ENCODE results near the gene LDLRAP1.

The LDLRAP1 gene

GRCh38 chr1:25544243-25544764 is 898 bp downstream of the LDLRAP1 start:
- no peak for DNase-seq

- DNase-seq = no peak
Observed at GRCh38 chr1:25544819-25545218, 1.4 kb downstream of the LDLRAP1 start.

GRCh38 chr1:25545767-25546166 is 2.4 kb downstream of the LDLRAP1 start:
- DNase-seq = no peak

GRCh38 chr1:25546193-25546592 is 2.8 kb downstream of the LDLRAP1 start:
- DNase-seq = no peak

GRCh38 chr1:25548601-25549000 is 5.2 kb downstream of the LDLRAP1 start:
- DNase-seq = no peak

GRCh38 chr1:25549273-25550154 is 6.1 kb downstream of the LDLRAP1 start:
- no peak for DNase-seq

GRCh38 chr1:25550155-25550506 is 6.7 kb downstream of the LDLRAP1 start:
- DNase-seq = no peak

- no peak for DNase-seq
Observed at GRCh38 chr1:25550683-25551310, 7.4 kb downstream of the LDLRAP1 start.

GRCh38 chr1:25553749-25554429 is 10.5 kb downstream of the LDLRAP1 start:
- no peak for DNase-seq

- no peak for DNase-seq
Observed at GRCh38 chr1:25554430-25554780, 11.0 kb downstream of the LDLRAP1 start.

- DNase-seq = no peak
Observed at GRCh38 chr1:25554886-25555752, 11.7 kb downstream of the LDLRAP1 start.

GRCh38 chr1:25555753-25556092 is 12.3 kb downstream of the LDLRAP1 start:
- no peak for DNase-seq

- no peak for DNase-seq
Observed at GRCh38 chr1:25556132-25556670, 12.8 kb downstream of the LDLRAP1 start.

GRCh38 chr1:25556791-25557476 is 13.5 kb downstream of the LDLRAP1 start:
- DNase-seq = no peak

GRCh38 chr1:25557543-25557942 is 14.1 kb downstream of the LDLRAP1 start:
- DNase-seq = no peak

GRCh38 chr1:25559031-25559430 is 15.6 kb downstream of the LDLRAP1 start:
- no peak for DNase-seq

GRCh38 chr1:25560001-25560400 is 16.6 kb downstream of the LDLRAP1 start:
- no peak for DNase-seq

- no peak for DNase-seq
Observed at GRCh38 chr1:25560788-25561187, 17.4 kb downstream of the LDLRAP1 start.

- no peak for DNase-seq
Observed at GRCh38 chr1:25561421-25562100, 18.2 kb downstream of the LDLRAP1 start.

- DNase-seq = no peak
Observed at GRCh38 chr1:25562101-25562927, 18.9 kb downstream of the LDLRAP1 start.

Data from GOT3 (cell line).